HEK293T (cell line): ENCODE measurements around the gene TRIM8.

Source experiments
- ARNT ChIP-seq: fragments of 450-650 bp; IDR thresholded peaks from 2 replicates; pipeline ENCODE4 v1.6.1; 2017; ENCODE audit warnings: mild to moderate bottlenecking
- BHLHE40 ChIP-seq: fragments of 450-650 bp; IDR thresholded peaks from 2 replicates; pipeline ENCODE4 v1.6.1; 2016; ENCODE audit warnings: mild to moderate bottlenecking, moderate library complexity, borderline replicate concordance
- CTBP1 ChIP-seq: fragments of 450-650 bp; IDR thresholded peaks from 2 replicates; pipeline ENCODE4 v1.6.1; 2016; ENCODE audit warnings: borderline replicate concordance
- ELF4 ChIP-seq: fragments of 450-650 bp; IDR thresholded peaks from 2 replicates; pipeline ENCODE4 v1.6.1; 2017; ENCODE audit warnings: antibody characterized with exemption
- FOXA1 ChIP-seq: fragments of 450-650 bp; IDR thresholded peaks from 2 replicates; pipeline ENCODE4 v1.6.1; 2016; ENCODE audit warnings: mild to moderate bottlenecking
- FOXK2 ChIP-seq: fragments of 450-650 bp; IDR thresholded peaks from 2 replicates; pipeline ENCODE4 v1.6.1; 2016; ENCODE audit warnings: mild to moderate bottlenecking
- FOXM1 ChIP-seq: fragments of 450-650 bp; IDR thresholded peaks from 2 replicates; pipeline ENCODE4 v1.6.1; 2017; ENCODE audit warnings: mild to moderate bottlenecking, borderline replicate concordance
- HDGF ChIP-seq: fragments of 450-650 bp; IDR thresholded peaks from 2 replicates; pipeline ENCODE4 v1.6.1; 2017; ENCODE audit warnings: antibody characterized with exemption, borderline replicate concordance
- L3MBTL2 ChIP-seq: fragments of 450-650 bp; conservative IDR thresholded peaks from 2 replicates; pipeline ENCODE4 v1.6.1; 2016; ENCODE audit warnings: mild to moderate bottlenecking
- NFRKB ChIP-seq: fragments of 450-650 bp; IDR thresholded peaks from 2 replicates; pipeline ENCODE4 v1.6.1; 2016; ENCODE audit warnings: mild to moderate bottlenecking, moderate library complexity
- PKNOX1 ChIP-seq: fragments of 450-650 bp; IDR thresholded peaks from 2 replicates; pipeline ENCODE4 v1.6.1; 2016
- SP1 ChIP-seq: fragments of 450-650 bp; IDR thresholded peaks from 2 replicates; pipeline ENCODE4 v1.6.1; 2017
- SUZ12 ChIP-seq: fragments of 450-650 bp; IDR thresholded peaks from 2 replicates; pipeline ENCODE4 v1.6.1; 2016; ENCODE audit warnings: mild to moderate bottlenecking
- ZNF384 ChIP-seq: fragments of 450-650 bp; IDR thresholded peaks from 2 replicates; pipeline ENCODE4 v1.6.1; 2016

- no peak for TF ChIP-seq FOXK2
- no peak for TF ChIP-seq CTBP1
- TF ChIP-seq ZNF384, result no peak
- TF ChIP-seq SP1, result no peak
- TF ChIP-seq FOXA1, result no peak
- no peak for TF ChIP-seq NFRKB
- TF ChIP-seq BHLHE40, result no peak
- TF ChIP-seq L3MBTL2, result no peak
- TF ChIP-seq FOXM1, result no peak
- no peak for TF ChIP-seq SUZ12
- no peak for TF ChIP-seq ELF4
- no peak for TF ChIP-seq PKNOX1
- no peak for TF ChIP-seq ARNT
- TF ChIP-seq HDGF, result no peak
Observed at GRCh38 chr10:102614888-102615287, 29.4 kb upstream of the TRIM8 start.
